SU-DHL-6 (cell line): ENCODE results near the gene EDRF1.

Experiments
- CTCF ChIP-seq: fragments of 200-600 bp; sonication (generic); IDR thresholded peaks from one replicate; pipeline ENCODE4 v1.5.1; 2017; ENCODE audit warnings: antibody characterized with exemption, mild to moderate bottlenecking, low read length, moderate library complexity; ENCODE audit not compliant: insufficient read depth, poor library complexity, severe bottlenecking
- EZH2phosphoT487 ChIP-seq: fragments of 200-600 bp; sonication (generic), shearing (Covaris generic); conservative IDR thresholded peaks from 2 replicates; pipeline ENCODE4 v1.6.1; 2018; ENCODE audit warnings: mild to moderate bottlenecking, antibody characterized with exemption, low read length, moderate library complexity, mixed read lengths

GRCh38 chr10:125781374-125781773 lies 61.9 kb downstream of the EDRF1 start:
- TF ChIP-seq CTCF: no peak
- no peak for TF ChIP-seq EZH2phosphoT487
